H9 (cell line): ENCODE results near the gene ANTXR2. TPM values are rescaled to one million over a fixed set of nuclear protein-coding genes. Genes with fewer than 3 reads are reported as not detected.

ENCODE experiments used
- DNase-seq: peaks from one replicate; pipeline ENCODE4 v3.0.0-alpha.2; 2017
- H2AFZ ChIP-seq: one replicate; pipeline ENCODE4 v1.6.1; 2013; ENCODE audit warnings: mild to moderate bottlenecking, low read length, control low read depth, moderate library complexity
- H2AK5ac ChIP-seq: 2 replicates; pipeline ENCODE4 v1.6.1; 2013; ENCODE audit warnings: low read length, control low read depth, mixed read lengths; ENCODE audit not compliant: insufficient read length
- H2BK120ac ChIP-seq: one replicate; pipeline ENCODE4 v1.6.1; 2013; ENCODE audit warnings: low read depth, mild to moderate bottlenecking, low read length, control low read depth, inconsistent platforms; ENCODE audit not compliant: poor library complexity, severe bottlenecking
- H2BK12ac ChIP-seq: 2 replicates; pipeline ENCODE4 v1.6.1; 2013; ENCODE audit warnings: low read length, control low read depth, mixed read lengths, low read depth; ENCODE audit not compliant: insufficient read length
- H2BK15ac ChIP-seq: 2 replicates; pipeline ENCODE4 v1.6.1; 2013; ENCODE audit warnings: low read depth, low read length, control low read depth
- H2BK20ac ChIP-seq: one replicate; pipeline ENCODE4 v1.6.1; 2013; ENCODE audit warnings: low read depth, mild to moderate bottlenecking, low read length, control low read depth, inconsistent platforms; ENCODE audit not compliant: poor library complexity, severe bottlenecking
- H2BK5ac ChIP-seq: 2 replicates; pipeline ENCODE4 v1.6.1; 2013; ENCODE audit warnings: low read length, control low read depth, mixed read lengths; ENCODE audit not compliant: insufficient read length
- H3K14ac ChIP-seq: 2 replicates; pipeline ENCODE4 v1.6.1; 2013; ENCODE audit warnings: low read length, control low read depth; ENCODE audit not compliant: insufficient read depth
- H3K18ac ChIP-seq: 2 replicates; pipeline ENCODE4 v1.6.1; 2013; ENCODE audit warnings: low read depth, mild to moderate bottlenecking, mixed read lengths, low read length, control low read depth; ENCODE audit not compliant: insufficient read length
- H3K23ac ChIP-seq: 2 replicates; pipeline ENCODE4 v1.6.1; 2013; ENCODE audit warnings: low read length, control low read depth, mixed read lengths, low read depth; ENCODE audit not compliant: insufficient read length
- H3K23me2 ChIP-seq: 2 replicates; pipeline ENCODE4 v1.6.1; 2013; ENCODE audit warnings: low read depth, mild to moderate bottlenecking, mixed read lengths, low read length, control low read depth; ENCODE audit not compliant: insufficient read length, poor library complexity, severe bottlenecking
- H3K27ac ChIP-seq: 2 replicates; pipeline ENCODE4 v1.5.1; 2013; ENCODE audit warnings: low read length, control low read depth, mixed read lengths, low read depth; ENCODE audit not compliant: insufficient read length
- H3K27me3 ChIP-seq: 2 replicates; pipeline ENCODE4 v1.6.1; 2013; ENCODE audit warnings: low read length, control low read depth, inconsistent platforms; ENCODE audit not compliant: insufficient read depth
- H3K4ac ChIP-seq: 2 replicates; pipeline ENCODE4 v1.6.1; 2013; ENCODE audit warnings: low read depth, mild to moderate bottlenecking, control low read depth, inconsistent platforms, low read length, moderate library complexity
- H3K4me1 ChIP-seq: 2 replicates; pipeline ENCODE4 v1.6.1; 2013; ENCODE audit warnings: low read length, control low read depth, inconsistent platforms; ENCODE audit not compliant: insufficient read depth
- H3K4me2 ChIP-seq: 2 replicates; pipeline ENCODE4 v1.6.1; 2013; ENCODE audit warnings: low read length, control low read depth, mixed read lengths; ENCODE audit not compliant: insufficient read length, insufficient read depth
- H3K56ac ChIP-seq: 2 replicates; pipeline ENCODE4 v1.6.1; 2013; ENCODE audit warnings: low read depth, mild to moderate bottlenecking, mixed read lengths, low read length, control low read depth; ENCODE audit not compliant: insufficient read length
- H3K79me1 ChIP-seq: 2 replicates; pipeline ENCODE4 v1.6.1; 2013; ENCODE audit warnings: low read depth, mild to moderate bottlenecking, moderate library complexity, low read length, control low read depth, inconsistent platforms; ENCODE audit not compliant: insufficient read depth, poor library complexity, severe bottlenecking
- H3K79me2 ChIP-seq: 2 replicates; pipeline ENCODE4 v1.6.1; 2013; ENCODE audit warnings: low read length, control low read depth, inconsistent platforms; ENCODE audit not compliant: insufficient read depth
- H3K9ac ChIP-seq: 2 replicates; pipeline ENCODE4 v1.6.1; 2013; ENCODE audit warnings: low read length, control low read depth, mixed read lengths; ENCODE audit not compliant: insufficient read length; ENCODE audit errors: extremely low read depth
- H3K9me3 ChIP-seq: one replicate; pipeline ENCODE4 v1.6.1; 2013; ENCODE audit warnings: low read depth, low read length, inconsistent platforms; ENCODE audit not compliant: control insufficient read depth
- H3T11ph ChIP-seq: one replicate; pipeline ENCODE4 v1.6.1; 2013; ENCODE audit warnings: mild to moderate bottlenecking, low read length, control low read depth, inconsistent platforms
- H4K20me1 ChIP-seq: one replicate; pipeline ENCODE4 v1.6.1; 2013; ENCODE audit not compliant: control insufficient read depth, insufficient read length, insufficient read depth
- H4K5ac ChIP-seq: 2 replicates; pipeline ENCODE4 v1.6.1; 2013; ENCODE audit warnings: low read depth, mild to moderate bottlenecking, mixed read lengths, low read length, control low read depth; ENCODE audit not compliant: insufficient read length
- H4K8ac ChIP-seq: replicated peaks from 2 replicates; pipeline ENCODE4 v1.6.1; 2013; ENCODE audit warnings: low read length, control low read depth, mixed read lengths, low read depth; ENCODE audit not compliant: insufficient read length
- H4K91ac ChIP-seq: 2 replicates; pipeline ENCODE4 v1.6.1; 2013; ENCODE audit warnings: low read depth, mild to moderate bottlenecking, moderate library complexity, mixed read lengths, low read length, control low read depth; ENCODE audit not compliant: insufficient read length
- H3K27ac Mint-ChIP-seq, 3 experiments: 2 replicates in 2 of 3; 3 replicates in 1 of 3; pipeline ENCODE4 v1.8.0; 2020 to 2021; ENCODE audit warnings: mixed read lengths in 3 of 3, mild to moderate bottlenecking in 1 of 3, moderate library complexity in 1 of 3
- H3K27me3 Mint-ChIP-seq: 2 replicates; pipeline ENCODE4 v1.8.0; 2021; ENCODE audit warnings: low read depth, mild to moderate bottlenecking, moderate library complexity, mixed read lengths
- H3K36me3 Mint-ChIP-seq, 3 experiments: 2 replicates in 2 of 3; 3 replicates in 1 of 3; pipeline ENCODE4 v1.8.0; 2020 to 2021; ENCODE audit warnings: low read depth in 3 of 3, mixed read lengths in 3 of 3; ENCODE audit not compliant: insufficient read depth in 1 of 3
- H3K4me1 Mint-ChIP-seq, 2 experiments: 2 replicates each; pipeline ENCODE4 v1.8.0; 2020; ENCODE audit warnings: mixed read lengths in 2 of 2
- H3K4me3 Mint-ChIP-seq, 2 experiments: 2 replicates in 1 of 2; 3 replicates in 1 of 2; pipeline ENCODE4 v1.8.0; 2020 to 2021; ENCODE audit warnings: mild to moderate bottlenecking in 2 of 2, mixed read lengths in 2 of 2, moderate library complexity in 1 of 2
- H3K9me3 Mint-ChIP-seq, 2 experiments: 2 replicates in 1 of 2; 3 replicates in 1 of 2; pipeline ENCODE4 v1.8.0; 2020; ENCODE audit warnings: mild to moderate bottlenecking in 2 of 2, mixed read lengths in 2 of 2, moderate library complexity in 1 of 2
- CTCF ChIP-seq: fragments of 200-600 bp; sonication (generic); conservative IDR thresholded peaks from 3 replicates; pipeline ENCODE4 v1.8.0; 2021; ENCODE audit warnings: antibody characterized with exemption, mild to moderate bottlenecking
- WGBS: extraction: QIAGEN DNeasy Blood & Tissue Kit; methylation state at CpG from one replicate; pipeline ENCODE4 v1.1.7; 2013; ENCODE audit warnings: missing lambda C conversion rate, low lambda C conversion rate, mixed read lengths; ENCODE audit not compliant: insufficient read length; ENCODE audit errors: extremely low coverage; 5-methylcytosine and 5-hydroxymethylcytosine counted together
- total RNA-seq: library from RNA; stranded (reverse); gene quantifications from 2 replicates; pipeline ENCODE4 v1.2.1, GENCODE V29; 2021

Gene ANTXR2
- total RNA-seq, 1 experiment from 2014 or later, result 4.7 TPM

- Mint-ChIP-seq H3K27ac (no peak overlapping the region), H3K27me3 (peaks cover 28% of the 10 kb centered on the region), H3K9me3 (peaks cover 0 to 2% of the 10 kb centered on the region in 2 experiments; a peak in 3 of 5 replicates), H3K4me1 (peaks cover 0 to 2% of the 10 kb centered on the region in 2 experiments; a peak in 1 of 4 replicates), H3K36me3 (peaks cover 0 to 4% (median 0%) of the 10 kb centered on the region in 3 experiments; a peak in 1 of 7 replicates), H3K4me3 (no peak overlapping the region)
- H3K56ac ChIP-seq, result no peak overlapping the region
- WGBS, result no CpG with 5 or more reads among the region's 3 CpGs
- H3K79me1 ChIP-seq, result no peaks in the 10 kb centered on the region
- H2BK12ac ChIP-seq, result no peak overlapping the region
- no peak overlapping the region for H2BK5ac ChIP-seq
- H2BK120ac ChIP-seq, result no peak overlapping the region
- H4K5ac ChIP-seq, result no peak overlapping the region
- H2BK15ac ChIP-seq, result no peak overlapping the region
- no peak for DNase-seq
- H4K20me1 ChIP-seq, result no peaks in the 10 kb centered on the region
- TF ChIP-seq CTCF, result no peak
- H3K27me3 ChIP-seq, result no peaks in the 10 kb centered on the region
- no peak overlapping the region for H3K14ac ChIP-seq
- no peak overlapping the region for H2AK5ac ChIP-seq
- H3K23me2 ChIP-seq, result no peaks in the 10 kb centered on the region
- no peak overlapping the region for H2AFZ ChIP-seq
- no peak overlapping the region for H4K8ac ChIP-seq
- no peak overlapping the region for H4K91ac ChIP-seq
- H3K27ac ChIP-seq, result no peak overlapping the region
- no peak overlapping the region for H3T11ph ChIP-seq
- no peak overlapping the region for H3K4me2 ChIP-seq
- H2BK20ac ChIP-seq, result no peak overlapping the region
- H3K18ac ChIP-seq, result no peak overlapping the region
- no peak overlapping the region for H3K23ac ChIP-seq
- H3K4me1 ChIP-seq, result no peaks in the 10 kb centered on the region; the same call in 1 of the 2 replicates
- H3K9ac ChIP-seq, result no peak overlapping the region
- H3K4ac ChIP-seq, result no peak overlapping the region
- no peaks in the 10 kb centered on the region for H3K9me3 ChIP-seq
- no peaks in the 10 kb centered on the region for H3K79me2 ChIP-seq
These were observed 5.5 kb upstream of the ANTXR2 start for GRCh38 chr4:80078346-80079092.
